Choroid plexus epithelial cell (primary cell): ENCODE data around the gene ADRA2A.
A peak's percentile ranks its signal among the peaks of the same experiment; 100 is the strongest.

Experiments used
- DNase-seq: peaks from one replicate; pipeline ENCODE4 v3.0.0-alpha.2; 2010; ENCODE audit warnings: low read depth
- H3K4me3 ChIP-seq: 2 replicates; pipeline ENCODE4 v1.5.1; 2011; ENCODE audit warnings: low read depth, mild to moderate bottlenecking, control low read depth, low read length, moderate library complexity
- TF ChIP-seq, protein P1 (sequence below): conservative IDR thresholded peaks from 2 replicates; pipeline ENCODE4 v1.5.1; 2011; ENCODE audit warnings: low read depth, mild to moderate bottlenecking, control low read depth, inconsistent platforms, low read length, moderate library complexity

ADRA2A gene

DNA sequence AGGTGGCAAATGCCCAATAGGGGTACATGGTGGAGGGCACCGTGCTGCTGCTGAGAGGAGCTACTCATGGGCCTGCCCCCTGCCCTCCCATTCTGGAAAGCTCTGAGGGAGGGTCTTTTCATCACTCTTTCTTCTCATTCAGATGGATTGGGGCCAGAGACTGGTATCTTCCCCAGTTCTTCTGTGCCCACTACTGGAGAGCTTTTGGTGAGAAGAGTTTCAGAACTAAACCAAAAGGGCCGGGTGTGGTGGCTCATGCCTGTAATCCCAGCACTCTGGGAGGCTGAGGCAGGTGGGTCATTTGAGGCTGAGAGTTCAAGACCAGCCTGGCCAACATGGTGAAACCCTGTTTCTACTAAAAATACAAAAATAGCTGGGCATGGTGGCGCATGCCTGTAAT is 12.5 kb downstream of the ADRA2A start:
- DNase-seq: no peak
- no peak overlapping the region for H3K4me3 ChIP-seq
- TF ChIP-seq, protein P1, sequence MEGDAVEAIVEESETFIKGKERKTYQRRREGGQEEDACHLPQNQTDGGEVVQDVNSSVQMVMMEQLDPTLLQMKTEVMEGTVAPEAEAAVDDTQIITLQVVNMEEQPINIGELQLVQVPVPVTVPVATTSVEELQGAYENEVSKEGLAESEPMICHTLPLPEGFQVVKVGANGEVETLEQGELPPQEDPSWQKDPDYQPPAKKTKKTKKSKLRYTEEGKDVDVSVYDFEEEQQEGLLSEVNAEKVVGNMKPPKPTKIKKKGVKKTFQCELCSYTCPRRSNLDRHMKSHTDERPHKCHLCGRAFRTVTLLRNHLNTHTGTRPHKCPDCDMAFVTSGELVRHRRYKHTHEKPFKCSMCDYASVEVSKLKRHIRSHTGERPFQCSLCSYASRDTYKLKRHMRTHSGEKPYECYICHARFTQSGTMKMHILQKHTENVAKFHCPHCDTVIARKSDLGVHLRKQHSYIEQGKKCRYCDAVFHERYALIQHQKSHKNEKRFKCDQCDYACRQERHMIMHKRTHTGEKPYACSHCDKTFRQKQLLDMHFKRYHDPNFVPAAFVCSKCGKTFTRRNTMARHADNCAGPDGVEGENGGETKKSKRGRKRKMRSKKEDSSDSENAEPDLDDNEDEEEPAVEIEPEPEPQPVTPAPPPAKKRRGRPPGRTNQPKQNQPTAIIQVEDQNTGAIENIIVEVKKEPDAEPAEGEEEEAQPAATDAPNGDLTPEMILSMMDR: no peak

DNA sequence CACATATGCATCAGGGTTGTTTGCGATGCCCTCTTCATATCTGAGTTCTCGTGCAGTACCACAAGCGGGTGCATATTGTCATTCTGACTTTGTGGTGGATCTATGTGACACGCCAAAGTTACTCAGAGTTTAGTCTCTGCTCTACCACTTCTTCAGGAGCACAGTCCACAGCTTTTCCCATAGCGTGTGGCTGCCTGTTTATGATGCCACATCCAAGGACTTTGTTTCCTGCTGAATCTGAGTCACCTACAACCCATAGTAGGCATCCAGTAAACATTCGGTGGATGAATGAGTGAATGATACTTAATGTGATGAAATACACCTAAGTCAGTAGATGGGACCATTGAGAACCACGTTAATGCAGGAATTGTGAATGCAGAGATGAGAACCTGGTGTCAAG is 15.0 kb downstream of the ADRA2A start:
- TF ChIP-seq, protein P1: no peak
- DNase-seq: no peak

DNA sequence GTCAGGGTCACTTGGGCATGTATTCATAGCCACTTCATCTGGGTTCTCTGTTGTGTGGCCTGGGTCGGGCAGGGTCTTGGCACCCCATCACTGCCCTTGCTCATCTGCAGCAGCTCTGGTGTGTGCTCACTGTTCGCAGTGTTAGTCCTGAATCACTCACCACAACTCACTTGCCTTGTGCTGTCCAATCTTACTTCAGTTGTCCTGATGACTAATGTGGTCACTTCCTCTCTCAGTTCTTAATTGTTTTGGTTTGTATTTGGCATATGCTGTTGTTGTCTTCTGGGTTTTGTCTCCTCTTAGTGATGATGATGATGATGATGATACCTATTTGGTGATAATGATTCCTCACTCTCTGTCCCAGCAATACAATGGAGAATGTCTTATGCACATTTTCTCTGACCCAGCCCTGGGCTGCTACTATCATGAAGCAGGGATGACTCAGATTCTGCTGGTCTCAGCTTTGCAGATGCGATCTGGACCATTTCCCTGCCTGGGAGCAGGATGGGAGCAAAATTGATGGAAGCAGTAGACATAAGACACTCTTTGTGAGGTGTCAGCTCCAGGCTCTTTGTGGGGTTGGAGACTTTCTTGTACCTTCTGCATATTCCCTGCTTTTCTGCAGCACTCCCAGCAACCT is 17.0 kb downstream of the ADRA2A start:
- H3K4me3 ChIP-seq: no peak overlapping the region
- TF ChIP-seq, protein P1: no peak
- peak; percentile 18 for DNase-seq

More for the DNA sequence above, 15.0 kb downstream of the ADRA2A start:
- H3K4me3 ChIP-seq: no peak overlapping the region

DNA sequence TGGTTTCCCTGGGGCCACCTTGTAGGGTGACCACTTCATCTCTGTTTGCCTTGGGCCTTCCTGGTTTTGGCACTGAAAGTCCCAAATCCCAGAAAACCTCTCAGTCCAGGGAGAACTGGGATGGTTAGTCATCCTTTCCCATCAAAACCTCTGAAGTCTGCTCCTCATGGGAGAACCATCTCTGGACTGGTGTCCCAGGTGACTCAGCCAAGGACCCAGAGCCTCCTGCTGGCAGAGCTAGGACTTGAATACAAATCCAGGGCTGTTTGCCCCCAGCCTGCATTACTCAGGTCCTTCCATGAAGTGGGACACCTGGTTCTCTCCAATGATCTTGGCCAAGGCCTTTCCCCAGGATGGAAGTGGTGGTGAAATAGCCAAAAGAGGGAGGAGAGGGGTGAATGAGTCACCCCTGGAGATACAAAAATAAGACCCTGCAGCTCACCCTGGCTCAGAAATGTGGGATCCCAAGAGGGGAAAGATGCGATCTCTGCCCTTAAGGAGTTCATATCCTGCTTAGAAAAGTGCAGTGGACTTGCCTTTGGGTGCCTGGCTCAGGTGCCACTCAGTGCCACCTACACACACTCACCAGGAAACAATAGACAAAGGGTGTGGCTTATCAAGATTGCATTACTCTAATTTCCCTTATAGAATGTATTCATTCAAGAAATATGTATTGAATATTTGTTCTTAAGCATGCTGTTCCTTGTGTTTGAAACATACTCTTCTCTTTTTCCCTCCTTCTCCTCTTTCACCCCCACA is 22.0 kb downstream of the ADRA2A start:
- DNase-seq: peak; percentile 1
- TF ChIP-seq, protein P1: peak; percentile 18

DNA sequence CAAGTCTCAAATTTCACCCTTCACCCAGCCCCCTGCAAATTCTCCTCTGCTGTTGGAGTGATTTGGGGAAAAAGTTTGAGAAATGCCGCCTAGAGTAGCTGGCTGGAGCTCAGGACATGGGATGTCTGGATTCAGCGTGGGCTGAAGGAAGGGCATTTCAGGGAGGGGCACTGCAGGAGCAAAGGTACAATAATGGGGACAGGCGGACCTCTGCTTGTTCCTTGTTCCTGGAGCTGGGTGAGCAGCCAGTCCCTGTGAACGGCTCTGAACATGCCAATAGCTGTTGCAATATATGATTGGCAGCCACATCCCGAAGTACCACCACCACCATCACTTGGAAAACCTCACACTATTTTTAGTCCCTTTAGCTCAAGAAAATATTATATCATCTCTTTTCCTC is 23.4 kb downstream of the ADRA2A start:
- H3K4me3 ChIP-seq: no peak overlapping the region
- TF ChIP-seq, protein P1: no peak
- no peak for DNase-seq

More for the DNA sequence above, 22.0 kb downstream of the ADRA2A start:
- no peak overlapping the region for H3K4me3 ChIP-seq

DNA sequence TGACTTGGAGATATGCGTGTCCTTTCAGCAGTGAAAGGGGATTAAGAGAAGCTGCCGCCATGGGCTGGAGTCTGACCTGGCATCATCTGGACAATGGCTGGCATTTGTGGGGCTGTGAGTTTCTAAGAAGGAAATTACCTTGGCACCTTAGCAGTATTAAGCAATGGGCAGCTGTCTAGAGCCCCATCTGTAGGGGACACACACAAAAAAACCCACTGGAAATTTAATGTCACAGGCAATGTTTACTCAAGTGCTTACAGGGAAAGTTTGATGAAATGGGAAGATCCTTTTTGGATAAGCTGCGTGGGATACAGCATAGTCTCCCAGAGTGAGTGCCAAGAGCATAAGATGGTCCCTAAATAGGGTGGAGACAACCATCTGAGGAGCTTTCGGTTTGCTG is 25.0 kb downstream of the ADRA2A start:
- TF ChIP-seq, protein P1: no peak
- no peak for DNase-seq
- no peak overlapping the region for H3K4me3 ChIP-seq
